Measurements from ENCODE around the gene QRSL1.

- TF ChIP-seq CTCF (IDR thresholded peaks at IDR 0.05; ENCODE audit: low read depth, low read length, poor library complexity, severe bottlenecking) (no peak), EZH2phosphoT487 (IDR thresholded peaks at IDR 0.05; ENCODE audit: borderline replicate concordance, low read length) (no peak)
Observed at GRCh38 chr6:106614592-106615257, 14.7 kb upstream of the QRSL1 start.

Measured in DOHH2 (cell line).